GM21423 (cell line): ENCODE data around the gene PLK5.
"Not testable (repeated sequence)": the region's sequence is repeated elsewhere in the genome, so short reads cannot be mapped to it uniquely, and the experiment has no call there.

Experiments used
- ATAC-seq: cut with Tn5 transposase; IDR thresholded peaks from one replicate; pipeline ENCODE4 v1.9.1; 2021; ENCODE audit warnings: mild to moderate bottlenecking, moderate library complexity; ENCODE audit not compliant: unreplicated experiment

The PLK5 gene, protein sequence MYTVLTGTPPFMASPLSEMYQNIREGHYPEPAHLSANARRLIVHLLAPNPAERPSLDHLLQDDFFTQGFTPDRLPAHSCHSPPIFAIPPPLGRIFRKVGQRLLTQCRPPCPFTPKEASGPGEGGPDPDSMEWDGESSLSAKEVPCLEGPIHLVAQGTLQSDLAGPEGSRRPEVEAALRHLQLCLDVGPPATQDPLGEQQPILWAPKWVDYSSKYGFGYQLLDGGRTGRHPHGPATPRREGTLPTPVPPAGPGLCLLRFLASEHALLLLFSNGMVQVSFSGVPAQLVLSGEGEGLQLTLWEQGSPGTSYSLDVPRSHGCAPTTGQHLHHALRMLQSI

DNA sequence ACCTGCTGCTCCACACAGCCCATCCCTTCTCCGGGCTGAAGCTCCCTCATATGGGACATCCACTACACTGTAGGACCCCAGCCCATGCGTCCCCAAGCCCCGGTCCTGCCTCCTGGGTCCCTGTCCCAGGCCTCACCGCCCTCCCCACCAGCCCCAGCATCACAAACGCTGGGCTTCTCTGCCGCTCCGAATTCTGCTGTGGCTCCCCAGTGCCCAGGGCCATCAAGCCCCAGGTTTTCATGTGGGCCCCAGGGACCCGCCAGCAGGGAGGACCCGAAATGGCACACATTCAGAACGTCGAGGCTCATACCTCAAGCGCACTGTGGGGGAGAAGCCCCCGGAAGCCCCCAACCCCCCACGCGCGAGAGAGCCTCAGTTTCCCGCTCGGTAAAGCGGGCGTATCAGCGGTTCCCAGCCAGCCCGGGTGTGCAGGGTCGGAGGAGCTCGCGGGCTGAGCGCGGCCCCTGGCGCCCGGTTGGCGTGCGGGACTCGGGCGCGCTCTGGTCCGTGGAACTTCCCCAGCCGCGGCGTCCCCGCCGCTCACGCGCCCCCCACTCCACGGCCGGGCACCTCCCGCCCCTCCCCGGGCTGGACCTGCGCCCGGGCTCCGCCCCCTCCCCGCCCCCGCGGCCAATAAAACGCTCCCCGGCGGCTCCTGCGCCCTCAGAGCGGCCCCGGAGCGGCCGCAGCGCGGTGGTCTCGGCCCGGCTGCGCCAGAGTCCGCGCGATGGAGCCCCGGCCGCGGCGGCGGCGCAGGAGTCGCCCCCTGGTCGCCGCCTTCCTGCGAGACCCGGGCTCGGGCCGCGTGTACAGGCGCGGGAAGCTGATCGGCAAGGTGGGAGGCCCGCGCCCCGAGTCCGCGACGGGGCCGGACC is at the start of gene PLK5:
Gene PLK5 (plus strand): TSS at position 666 of the 875 bp plus-strand sequence. CDS start 2,920 bp downstream, outside the sequence.
- ATAC-seq = no peak

DNA sequence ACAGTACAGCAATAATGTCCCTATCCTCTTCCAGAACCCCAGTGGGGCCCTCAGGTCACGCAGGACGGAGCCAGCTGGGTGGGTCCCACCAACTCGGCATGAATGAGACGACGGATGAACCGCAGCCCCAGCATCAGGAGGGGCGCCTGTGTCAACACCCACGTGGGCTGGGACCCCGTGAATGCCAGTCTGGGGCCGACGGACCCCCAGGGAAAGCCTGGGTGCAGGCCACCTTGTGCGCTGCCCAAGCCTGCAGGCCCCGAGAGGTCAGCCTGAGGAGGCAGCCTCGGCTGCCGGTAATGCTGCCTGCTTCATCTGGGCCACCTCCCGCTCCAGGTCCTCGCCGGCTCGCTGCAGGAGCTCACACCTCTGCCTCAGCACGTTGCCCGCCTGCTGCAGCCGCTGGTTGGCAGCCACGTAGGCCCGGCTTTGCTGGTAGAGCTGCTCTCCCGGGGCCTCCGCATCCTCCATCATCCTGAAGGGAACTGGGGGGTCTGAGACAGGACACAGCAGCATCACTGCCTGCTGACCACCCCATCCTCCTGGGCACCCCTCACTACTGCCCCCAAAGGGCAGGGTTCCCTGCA is 49.0 kb upstream of the PLK5 start:
- no peak for ATAC-seq

DNA sequence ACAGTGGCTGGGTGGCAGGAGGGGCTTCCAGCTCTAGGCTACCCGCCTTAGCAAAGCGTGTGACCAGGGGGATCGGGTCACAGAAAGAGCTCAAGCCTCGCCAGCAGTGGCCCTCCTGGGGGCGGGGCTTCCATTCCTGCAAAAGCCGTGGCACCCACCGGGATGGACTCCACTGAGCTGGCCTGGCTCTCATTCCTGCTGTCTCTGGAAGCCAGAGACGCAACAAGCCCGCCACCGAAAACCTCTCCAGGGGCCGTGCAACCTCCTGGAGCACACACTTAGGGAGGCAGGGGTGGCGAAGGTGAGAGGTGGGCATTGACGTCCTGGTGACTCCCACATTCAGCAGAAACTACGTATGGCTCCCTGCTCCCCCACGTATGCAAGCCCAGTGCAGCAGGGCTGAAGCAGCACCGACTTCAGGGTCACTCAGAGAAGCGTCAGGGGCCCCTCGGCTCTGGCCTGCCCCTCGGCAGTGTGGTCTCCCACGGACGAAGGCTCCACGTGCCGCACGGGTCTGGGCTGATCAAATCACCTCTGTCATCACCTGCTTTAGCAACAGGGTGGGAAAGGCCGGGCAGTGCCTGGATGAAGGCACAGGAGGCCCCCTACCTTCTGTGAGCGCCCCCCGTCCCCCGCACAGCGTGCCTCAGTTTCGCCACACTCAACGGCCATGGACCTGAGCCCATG is 48.0 kb upstream of the PLK5 start:
- no peak for ATAC-seq

DNA sequence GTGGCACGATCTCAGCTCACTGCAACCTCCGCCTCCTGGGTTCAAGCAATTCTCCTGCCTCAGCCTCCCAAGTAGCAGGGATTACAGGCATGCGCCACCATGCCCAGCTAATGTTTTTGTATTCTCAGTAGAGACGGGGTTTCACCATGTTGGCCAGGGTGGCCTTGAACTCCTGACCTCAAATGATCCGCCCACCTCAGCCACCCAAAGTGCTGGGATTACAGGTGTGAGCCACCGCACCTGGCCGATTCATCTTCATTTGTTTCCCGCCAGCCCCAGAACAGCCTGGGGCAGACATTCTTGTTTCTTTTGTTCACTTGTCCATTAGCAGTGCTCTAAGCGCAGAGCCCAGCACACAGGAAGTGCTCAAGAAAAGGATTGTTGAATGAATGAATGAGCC is 46.8 kb upstream of the PLK5 start:
- ATAC-seq = not testable (repeated sequence)

DNA sequence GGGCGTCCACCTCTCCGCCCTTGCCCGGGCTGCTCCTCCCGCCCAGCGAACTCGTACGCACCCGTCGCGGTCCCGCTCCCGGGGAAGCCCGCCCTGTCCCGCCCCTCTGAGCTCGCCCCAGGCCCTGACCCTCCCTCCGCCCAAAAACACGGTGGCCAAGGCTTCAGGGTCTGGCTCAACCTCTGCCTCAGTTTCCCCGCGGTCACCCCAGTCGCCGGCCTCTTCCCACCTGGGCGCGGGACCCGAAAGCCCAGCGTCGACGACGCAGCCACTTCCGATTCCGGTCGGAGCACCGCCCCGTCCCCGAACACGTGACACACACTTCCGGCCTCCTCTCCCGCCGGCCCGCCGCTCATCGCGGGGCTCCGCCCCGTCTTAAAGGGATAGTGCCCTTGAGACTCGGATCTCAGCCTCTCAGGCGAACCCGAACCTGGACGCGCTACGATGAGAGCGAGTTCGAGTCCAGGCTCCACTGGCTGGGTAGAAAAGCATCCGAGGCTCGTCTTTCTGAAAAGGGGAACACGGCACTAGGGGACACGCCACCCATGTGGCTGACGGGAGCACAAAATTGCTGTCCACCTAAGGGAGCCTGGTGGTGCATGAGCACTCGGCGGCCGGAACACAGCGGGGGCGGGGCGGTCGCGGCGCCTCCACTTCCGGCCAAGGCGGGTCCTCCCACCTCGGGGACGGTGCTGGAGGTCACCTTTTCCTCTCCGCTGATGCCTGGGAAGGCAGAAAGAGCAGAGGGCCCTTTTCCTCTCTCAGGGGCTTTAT is 44.8 kb upstream of the PLK5 start, which contains the start of gene C19orf25:
Gene C19orf25 (minus strand): TSS at position 282 of the 774 bp plus-strand sequence. CDS start 312 bp downstream, outside the sequence.
- ATAC-seq = peak; percentile 87

DNA sequence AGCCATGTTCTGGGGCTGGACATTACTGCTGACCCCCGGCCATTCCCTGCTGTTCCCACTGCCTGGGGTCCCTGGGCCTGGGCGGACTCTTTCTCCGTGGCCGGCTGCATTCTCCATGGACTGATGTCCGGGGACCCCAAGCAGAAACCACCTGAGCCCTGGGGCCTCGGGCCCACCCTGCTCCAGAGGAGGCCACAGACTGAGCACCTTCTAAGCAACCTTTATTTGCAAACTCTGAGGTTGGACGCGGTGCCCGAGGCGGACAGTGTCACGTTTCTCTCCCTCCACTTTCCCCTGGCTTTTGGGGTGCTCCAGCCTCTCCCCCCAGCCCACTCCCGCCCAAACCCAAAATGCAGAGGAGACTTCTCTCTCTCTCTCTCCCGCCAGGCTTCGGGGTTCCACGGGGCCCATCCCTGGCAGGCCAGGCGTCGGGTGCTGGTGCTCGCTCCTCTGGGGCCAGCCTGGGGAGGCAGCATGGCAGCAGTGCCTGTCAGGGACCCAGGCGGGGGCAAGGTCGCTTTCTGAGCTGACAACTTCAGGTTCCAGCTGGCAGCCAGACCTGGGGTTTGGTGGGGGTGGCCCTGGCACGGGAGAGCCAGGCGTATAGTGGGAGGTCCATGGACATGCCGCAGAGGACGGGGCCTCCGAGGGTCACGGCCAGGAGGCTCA is 42.5 kb upstream of the PLK5 start:
- no peak for ATAC-seq

DNA sequence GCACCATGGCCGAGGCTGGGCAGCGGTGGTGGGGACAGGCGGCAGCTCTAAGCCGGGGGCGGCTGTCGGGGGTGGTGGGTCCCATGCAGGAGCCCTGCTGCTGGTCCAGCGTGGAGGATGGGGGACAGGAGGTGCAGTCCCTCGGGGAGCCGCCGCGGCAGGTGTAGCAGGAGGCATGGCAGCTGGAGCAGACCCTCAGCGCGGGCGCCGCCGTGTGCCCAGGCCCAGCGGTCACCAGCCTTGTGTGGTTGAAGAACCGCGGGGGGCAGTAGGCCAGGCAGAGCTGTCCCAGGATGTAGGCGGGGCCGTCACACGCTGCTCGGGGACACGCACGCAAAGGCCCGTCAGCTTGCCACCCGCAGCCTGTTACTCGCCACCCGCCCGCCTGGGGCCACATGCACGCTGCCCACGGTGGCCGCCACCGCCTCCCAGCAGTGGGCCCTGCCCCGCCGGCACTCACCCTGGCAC is 42.0 kb upstream of the PLK5 start:
- ATAC-seq = no peak

DNA sequence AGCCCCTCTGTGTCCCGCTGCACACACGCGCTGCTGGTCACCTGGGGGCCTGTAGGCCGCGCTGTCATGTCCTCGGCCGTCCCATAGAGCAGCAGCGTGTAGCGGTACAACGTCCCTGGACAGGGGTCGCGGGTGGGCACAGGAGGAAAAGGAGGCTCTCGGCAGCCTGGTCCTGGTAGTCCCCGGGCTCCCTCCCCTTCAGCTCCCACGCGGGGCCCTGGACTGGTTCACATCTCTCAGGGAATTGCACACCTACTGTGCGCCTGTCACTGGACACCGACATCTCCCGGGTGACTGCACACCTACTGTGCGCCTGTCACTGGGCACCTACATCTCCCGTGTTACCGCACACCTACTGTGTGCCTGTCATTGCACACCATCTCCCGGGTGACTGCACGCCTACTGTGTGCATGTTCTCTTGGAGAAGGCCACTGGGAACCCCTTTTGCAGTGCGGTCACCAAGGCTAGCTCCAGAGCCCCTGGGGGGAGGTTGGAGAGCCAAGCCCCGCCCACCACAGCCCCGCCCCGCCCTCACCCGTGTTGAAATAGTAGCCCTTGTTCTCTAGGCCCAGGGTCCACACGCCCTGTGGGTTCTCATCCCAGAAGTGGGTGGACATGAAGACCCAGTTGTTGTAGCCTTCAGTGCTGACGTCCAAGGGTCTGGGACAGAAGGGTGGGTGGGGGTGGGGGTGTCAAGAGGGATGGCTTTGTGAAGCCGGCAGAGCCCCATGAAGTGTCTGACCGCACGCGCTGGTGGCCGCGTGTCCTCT is 41.3 kb upstream of the PLK5 start:
- ATAC-seq = no peak

DNA sequence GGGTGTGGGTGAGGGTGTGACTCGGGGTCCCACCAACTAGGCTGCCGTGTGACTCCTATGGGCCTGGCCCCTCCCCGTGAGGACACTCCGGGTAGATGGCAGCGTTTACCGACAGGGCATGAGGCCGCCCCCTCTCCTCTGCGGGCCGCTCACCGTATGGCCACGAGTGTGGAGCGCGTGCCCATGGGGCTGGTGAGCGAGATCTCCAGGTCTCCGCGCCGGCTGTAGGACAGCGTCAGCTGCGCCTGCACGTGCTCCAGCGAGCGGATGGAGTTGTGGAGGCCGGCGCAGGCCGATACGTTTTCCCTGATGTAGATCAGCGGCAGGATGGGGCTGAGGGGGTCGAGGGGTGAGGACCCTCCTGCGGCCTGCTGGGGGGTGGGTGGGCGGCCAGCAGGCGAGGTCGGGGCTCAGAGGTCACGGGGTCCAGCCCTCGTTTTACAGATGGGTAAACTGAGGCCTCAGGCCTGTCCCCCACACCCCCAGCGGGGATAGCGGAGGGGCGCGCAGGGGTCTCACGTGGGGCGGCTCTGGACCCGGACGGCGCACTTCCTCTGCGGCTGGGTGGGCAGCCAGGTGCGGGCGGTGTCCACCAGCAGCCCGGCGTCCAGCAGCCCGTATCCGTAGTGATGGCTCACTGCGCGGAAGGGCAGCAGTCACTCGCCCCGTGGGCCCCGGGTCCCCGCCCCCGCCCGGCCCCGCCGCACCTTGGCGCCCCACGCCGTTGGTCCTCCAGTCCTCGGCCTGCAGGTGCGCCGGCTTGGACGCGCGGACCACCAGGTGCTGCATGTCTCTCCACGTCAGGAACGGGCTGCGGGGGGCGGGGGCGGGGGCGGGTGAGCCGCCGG is 40.5 kb upstream of the PLK5 start:
- ATAC-seq = no peak

DNA sequence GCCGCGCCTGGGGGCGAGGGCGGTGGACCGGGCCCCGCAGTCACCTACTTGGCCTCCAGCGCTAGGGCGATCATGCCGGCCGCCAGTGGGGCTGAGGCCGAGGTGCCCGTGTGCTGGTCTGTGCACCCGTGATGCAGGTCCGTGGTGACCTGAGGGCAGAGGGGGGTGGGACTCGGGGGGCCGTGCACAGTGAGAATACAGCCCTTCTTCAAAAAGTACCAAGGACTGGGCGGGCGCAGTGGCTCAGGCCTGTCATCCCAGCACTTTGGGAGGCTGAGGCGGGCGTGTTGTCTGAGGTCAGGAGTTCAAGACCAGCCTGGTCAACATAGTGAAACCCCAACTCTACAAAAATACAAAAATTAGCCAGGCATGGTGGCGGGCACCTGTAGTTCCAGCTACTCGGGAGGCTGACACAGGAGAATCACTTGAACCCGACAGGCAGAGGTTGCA is 39.9 kb upstream of the PLK5 start:
- ATAC-seq = no peak

DNA sequence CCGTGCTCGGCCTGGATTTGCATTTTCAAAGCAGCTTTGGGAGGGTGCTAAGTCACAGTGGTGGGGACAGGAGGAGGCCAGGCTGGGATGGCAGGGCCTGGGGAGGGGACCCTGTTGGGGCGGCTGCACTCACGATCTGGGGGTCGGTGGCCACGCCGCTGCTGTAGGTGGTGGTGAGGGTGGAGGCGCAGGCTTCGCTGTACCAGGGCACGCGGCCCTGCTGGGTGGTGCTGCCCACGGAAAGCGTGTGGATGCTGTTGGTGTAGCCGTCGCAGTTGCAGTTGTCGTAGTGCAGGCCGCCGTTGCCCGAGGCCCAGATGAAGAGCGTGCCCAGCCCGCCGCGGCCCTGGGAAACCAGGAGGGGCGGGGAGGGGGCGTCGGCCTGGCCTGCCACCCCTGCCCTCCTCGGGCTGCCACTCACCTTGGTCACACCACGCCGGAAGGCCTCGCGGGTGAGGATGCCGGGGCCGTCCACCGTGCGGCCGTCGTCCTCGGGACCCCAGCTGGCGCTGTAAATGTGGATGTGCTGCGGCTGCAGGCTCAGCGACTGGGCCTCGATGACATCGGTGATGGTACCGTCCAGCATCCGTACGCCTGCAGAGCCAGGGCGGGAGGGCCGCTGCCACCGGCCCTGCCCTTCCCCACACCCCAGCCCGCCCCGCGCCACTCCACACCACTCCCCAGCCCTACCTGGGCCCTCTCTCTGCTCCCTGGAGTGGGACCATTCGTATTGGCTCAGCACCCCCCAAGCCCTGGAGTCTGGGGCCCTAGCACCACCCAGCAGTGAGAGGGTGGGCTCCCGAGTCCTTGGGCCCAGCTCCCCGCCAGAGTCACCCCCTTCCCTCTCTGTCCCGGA is 36.9 kb upstream of the PLK5 start:
- no peak for ATAC-seq

DNA sequence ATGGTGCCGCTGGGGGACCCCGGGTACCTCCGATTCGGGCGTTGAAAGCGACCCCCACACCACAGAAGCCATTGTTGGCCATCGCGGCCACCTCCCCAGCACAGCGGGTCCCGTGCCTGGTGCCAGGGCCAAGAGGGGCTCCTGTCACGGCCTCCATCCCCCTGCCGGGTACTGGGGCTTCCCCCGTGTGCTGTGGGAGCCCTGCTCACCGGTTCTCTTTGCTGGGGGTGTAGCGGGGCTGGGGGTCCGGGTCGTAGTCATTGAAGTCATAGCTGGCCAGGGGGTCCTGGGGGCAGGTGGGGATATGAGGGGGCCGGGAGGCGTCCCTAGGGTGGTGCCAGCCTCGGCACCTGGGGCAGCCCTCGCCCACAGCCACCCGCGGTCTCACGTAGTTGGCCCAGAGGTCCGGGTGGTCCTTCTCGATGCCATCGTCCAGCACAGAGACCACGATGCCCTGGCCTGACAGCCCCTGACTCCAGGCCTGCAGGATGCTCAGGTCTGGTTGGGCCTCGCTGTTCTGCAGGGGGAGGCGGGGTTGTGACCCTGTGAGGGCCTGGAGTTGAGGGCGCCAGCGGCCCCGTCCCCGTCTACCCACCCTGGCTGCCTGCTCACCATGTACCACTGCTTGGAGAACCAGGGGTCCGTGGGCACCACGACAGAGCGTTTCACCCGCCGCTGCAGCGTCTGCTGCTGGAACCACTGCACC is 36.1 kb upstream of the PLK5 start:
- ATAC-seq = no peak

DNA sequence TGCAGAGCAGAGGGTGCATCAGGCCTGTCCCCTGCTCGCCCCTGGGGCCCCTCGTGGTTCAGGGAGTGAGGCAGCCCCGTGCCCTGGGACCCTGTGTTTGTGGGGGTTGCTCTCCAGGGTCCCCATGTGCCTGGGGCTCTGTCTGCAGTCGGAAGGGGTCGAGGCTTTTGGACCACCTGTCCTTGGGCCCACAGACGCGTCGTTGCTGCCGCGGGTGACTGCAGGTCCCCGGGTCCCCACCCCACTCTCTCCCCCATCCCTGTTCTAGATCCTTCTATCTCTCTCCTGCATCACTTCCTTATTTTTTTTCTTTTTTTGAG is 35.6 kb upstream of the PLK5 start:
- no peak for ATAC-seq

DNA sequence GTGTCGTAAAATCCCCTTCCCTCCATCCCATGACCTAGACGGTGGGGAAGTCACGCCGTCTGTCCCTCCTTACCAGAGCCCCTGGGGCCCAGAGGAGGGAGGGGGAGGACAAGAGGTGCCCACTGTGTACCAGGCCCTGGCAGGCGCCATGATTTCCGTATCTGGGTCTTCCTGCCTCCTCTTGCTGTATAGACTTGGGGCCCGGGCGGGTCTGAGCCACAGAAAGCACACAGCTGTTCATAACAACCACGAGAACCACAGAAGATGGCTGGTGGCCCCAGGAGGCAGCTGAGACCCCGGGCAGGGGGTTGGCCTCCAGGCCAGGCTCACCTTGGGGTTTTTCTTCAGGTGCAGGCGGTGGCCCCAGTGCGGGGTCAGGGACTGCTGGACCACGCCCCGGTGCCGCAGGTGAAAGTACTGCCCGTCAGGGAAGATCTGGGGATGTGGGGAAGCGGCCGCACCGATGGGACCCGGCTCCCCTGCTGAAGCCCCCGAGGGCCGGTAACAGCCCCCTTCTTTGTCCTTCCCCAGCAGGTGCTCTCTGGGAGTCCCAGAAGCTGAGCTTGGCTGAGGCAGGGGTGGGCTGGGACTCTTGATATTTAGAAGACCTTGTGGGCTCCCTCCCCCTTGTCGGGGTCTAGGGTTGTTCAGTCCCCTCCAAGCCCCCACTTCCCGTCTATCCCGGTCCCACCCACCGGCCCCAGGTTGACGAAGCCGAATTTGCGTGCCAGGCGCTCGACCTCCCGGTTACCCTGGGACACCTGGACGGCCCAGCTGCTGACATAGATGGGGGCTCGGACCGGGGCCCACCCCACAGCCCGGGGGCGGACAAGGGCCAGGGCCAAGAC is 34.2 kb upstream of the PLK5 start:
- ATAC-seq = no peak

DNA sequence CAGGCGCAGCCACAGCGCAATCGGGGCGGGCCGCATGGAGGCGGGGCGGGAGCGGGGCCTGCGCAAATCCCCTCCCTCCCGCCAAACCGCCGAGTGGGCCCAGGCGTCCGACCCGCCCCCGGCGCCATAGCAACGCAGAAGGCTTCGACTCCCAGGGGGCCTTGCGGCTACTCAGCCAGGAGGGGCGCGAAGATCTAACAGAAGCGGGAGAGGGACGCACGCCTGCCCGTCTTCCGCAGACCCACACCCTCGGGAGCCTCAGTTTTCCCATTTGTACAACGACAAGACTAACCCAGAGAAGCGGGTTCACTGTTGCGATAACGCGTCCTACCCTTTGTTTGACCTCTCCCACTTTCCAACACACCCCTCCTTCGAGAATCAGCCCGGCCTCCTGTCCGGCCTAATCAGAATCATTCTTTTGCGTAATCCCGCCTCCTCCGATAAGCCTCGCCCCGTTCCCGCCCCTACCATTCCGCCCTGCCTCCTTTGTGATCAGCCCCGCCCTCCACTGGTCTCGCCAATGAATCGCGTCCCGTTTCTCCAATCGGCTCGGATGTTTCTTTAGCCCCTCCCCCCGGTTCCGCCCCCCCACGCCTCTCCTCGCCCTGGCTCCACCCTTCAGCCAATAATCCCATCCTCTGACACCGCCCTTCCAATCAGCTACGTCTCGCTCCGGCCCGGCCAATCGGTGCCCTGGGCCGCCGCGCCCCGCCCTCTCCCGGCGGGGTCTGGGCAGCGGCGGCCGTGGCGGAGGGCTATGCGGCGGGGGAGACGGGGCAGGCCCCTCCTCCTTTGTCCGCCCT is 33.4 kb upstream of the PLK5 start, which contains the start of gene PCSK4:
Gene PCSK4 (minus strand): TSS at position 40 of the 803 bp plus-strand sequence. CDS start 4 bp downstream, at position 36.
- ATAC-seq = peak; percentile 78
